WI38 (cell line): Measurements from ENCODE around the gene HBEGF.

Source experiments
- H3K4me3 ChIP-seq: 2 replicates; pipeline ENCODE4 v1.5.1; 2011; ENCODE audit warnings: low read depth, mild to moderate bottlenecking, control low read depth, low read length
- CTCF ChIP-seq: IDR thresholded peaks from 2 replicates; pipeline ENCODE4 v1.5.1; 2012; ENCODE audit warnings: low read depth, mild to moderate bottlenecking, control low read depth, low read length

Gene HBEGF

GRCh38 chr5:140317859-140318258 lies 28.5 kb downstream of the HBEGF start:
- no peak overlapping the region for H3K4me3 ChIP-seq
- TF ChIP-seq CTCF: no peak

GRCh38 chr5:140312791-140313189 lies 33.6 kb downstream of the HBEGF start:
- H3K4me3 ChIP-seq: no peak overlapping the region
- TF ChIP-seq CTCF: no peak

DNA sequence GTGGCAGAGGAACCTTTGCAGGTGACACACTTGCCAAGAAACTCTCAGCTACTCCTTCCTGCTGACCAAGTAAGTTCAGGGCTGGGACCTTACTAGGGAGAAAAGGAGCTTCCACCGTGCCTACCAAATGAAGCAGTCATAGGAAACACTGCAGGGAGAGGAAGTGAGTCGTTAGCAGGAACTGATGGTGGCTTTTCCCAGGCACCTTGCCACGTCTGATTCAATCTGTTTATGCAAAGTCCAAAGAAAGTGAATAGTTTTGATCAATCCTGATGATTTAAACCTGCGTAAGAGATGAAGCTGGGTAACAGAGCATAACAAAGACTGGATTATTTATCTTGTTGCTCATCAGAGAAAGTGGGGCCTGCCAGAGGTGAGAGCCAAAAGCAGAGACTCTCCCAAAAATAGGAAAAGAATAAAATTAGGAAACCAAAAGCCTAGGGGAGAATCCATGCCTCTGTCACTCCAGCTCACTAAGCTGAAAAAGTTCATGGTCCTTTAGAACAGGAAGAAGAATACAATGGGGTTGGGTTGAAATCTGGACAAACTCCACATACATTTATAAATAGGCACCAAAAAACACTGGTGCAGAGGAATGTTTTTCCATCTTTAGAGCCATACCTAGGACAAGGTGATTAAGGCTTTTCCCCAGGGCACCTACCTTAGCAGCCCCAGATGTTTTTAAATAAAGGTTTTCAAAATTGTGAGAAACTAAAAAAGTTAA lies 34.2 kb downstream of the HBEGF start:
- H3K4me3 ChIP-seq: no peak overlapping the region; the same call in 1 of the 2 replicates
- no peak for TF ChIP-seq CTCF

- H3K4me3 ChIP-seq: no peak overlapping the region
- TF ChIP-seq CTCF: no peak
Observed at GRCh38 chr5:140311011-140311467, 35.4 kb downstream of the HBEGF start.

DNA sequence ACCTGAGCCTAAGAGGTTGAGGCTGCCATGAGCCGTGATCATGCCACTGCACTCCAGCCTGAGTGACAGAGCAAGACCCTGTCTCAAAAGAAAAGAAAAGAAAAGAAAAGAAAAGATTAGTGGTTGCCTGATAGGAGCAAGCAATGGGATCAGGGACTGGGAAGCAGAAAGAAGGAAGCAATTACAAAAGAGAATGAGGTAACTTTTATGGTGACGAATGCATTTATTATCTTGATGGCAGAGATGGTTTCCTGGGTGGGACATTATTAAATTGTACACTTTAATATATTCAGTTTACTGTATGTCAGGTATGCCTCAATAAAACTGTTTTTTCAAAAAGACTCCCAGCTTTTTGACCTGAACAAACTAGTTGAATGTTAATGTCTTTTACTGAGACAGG lies 36.0 kb downstream of the HBEGF start:
- no peak for TF ChIP-seq CTCF
- no peak overlapping the region for H3K4me3 ChIP-seq

GRCh38 chr5:140309706-140310249 lies 36.6 kb downstream of the HBEGF start:
- H3K4me3 ChIP-seq: no peak overlapping the region
- no peak for TF ChIP-seq CTCF

- TF ChIP-seq CTCF: no peak
- no peak overlapping the region for H3K4me3 ChIP-seq
Observed at GRCh38 chr5:140305471-140305870, 40.9 kb downstream of the HBEGF start.
